ENCODE measurements around the gene NABP2. TPM values are rescaled to one million over a fixed set of nuclear protein-coding genes. Genes with fewer than 3 reads are reported as not detected.

NABP2 gene
- total and polyA plus RNA-seq, 2 experiments from 2014 or later: 25.5 to 27.8 TPM

GRCh38 chr12:56242986-56243385 lies 18.8 kb downstream of the NABP2 start (continued):
- TF ChIP-seq REST (IDR thresholded peaks at IDR 0.05; ENCODE audit: unreplicated experiment): no peak
- TF ChIP-seq ZNF114 (CRISPR knock-in tag; IDR thresholded peaks at IDR 0.05): no peak
- no peak for TF ChIP-seq POLR2AphosphoS5 (IDR thresholded peaks at IDR 0.05; ENCODE audit: low read depth)
- TF ChIP-seq ZNF331 (CRISPR knock-in tag; IDR thresholded peaks at IDR 0.05; ENCODE audit: low read depth): no peak
- TF ChIP-seq JUNB (IDR thresholded peaks at IDR 0.05; ENCODE audit: unreplicated experiment): no peak
- TF ChIP-seq STAT1 (IDR thresholded peaks at IDR 0.05; ENCODE audit: unreplicated experiment): no peak

DNA sequence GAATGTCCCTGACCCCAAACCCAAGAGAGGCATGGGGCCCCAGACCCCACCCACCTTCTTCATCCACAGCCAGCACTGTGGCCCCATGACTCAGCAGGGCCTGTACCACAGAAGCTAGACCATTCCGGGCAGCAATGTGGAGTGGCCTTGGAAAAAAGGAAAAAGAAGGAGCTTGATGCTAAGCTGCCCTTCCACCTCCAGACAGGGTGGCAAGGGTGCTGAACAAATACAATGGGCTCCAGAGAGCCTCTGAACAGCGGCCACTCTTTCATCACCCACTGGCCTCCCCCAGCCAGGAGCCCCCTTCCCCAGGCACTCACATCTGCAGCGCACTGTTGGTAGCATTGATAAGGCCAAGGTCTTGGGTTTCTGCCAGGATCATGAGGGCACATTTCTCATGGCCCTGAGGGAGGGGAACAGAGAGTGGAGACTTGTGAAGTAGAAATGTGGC lies 19.6 kb downstream of the NABP2 start:
- H3K4me3 Mint-ChIP-seq: no peak overlapping the region
- ATAC-seq: no peak
- peaks cover 68% of the 10 kb centered on the region for H3K36me3 Mint-ChIP-seq (ENCODE audit: low read depth)
- H3K9me3 Mint-ChIP-seq: no peaks in the 10 kb centered on the region
- H2AFZ ChIP-seq: no peak overlapping the region
- H4K20me1 ChIP-seq (replicated peaks; ENCODE audit: insufficient read depth): peaks cover 9% of the 10 kb centered on the region; the same call in 1 of the 2 replicates
- peaks cover 43% of the 10 kb centered on the region for H3K36me3 ChIP-seq (ENCODE audit: insufficient read depth)
- H3K27me3 ChIP-seq (ENCODE audit: insufficient read depth): no peaks in the 10 kb centered on the region
- H3K27ac ChIP-seq (ENCODE audit: low read depth): no peak overlapping the region
- H3K79me2 ChIP-seq (replicated peaks; ENCODE audit: insufficient read depth): no peaks in the 10 kb centered on the region
- no peaks in the 10 kb centered on the region for H3K9me2 ChIP-seq (ENCODE audit: insufficient read depth)
- no peaks in the 10 kb centered on the region; the same call in 1 of the 2 replicates for H3F3A ChIP-seq (replicated peaks; ENCODE audit: low read depth)
- no peak for DNase-seq (ENCODE audit: low spot score)
- no peak overlapping the region for H3K4me3 ChIP-seq
- H3K4me2 ChIP-seq: no peak overlapping the region
- TF ChIP-seq CREB1 (CRISPR knock-in tag; IDR thresholded peaks at IDR 0.05; ENCODE audit: low read depth) (no peak), EZH2phosphoT487 (IDR thresholded peaks at IDR 0.05; ENCODE audit: unreplicated experiment) (no peak), JUNB (IDR thresholded peaks at IDR 0.05; ENCODE audit: unreplicated experiment) (no peak)
- TF ChIP-seq, protein P1, sequence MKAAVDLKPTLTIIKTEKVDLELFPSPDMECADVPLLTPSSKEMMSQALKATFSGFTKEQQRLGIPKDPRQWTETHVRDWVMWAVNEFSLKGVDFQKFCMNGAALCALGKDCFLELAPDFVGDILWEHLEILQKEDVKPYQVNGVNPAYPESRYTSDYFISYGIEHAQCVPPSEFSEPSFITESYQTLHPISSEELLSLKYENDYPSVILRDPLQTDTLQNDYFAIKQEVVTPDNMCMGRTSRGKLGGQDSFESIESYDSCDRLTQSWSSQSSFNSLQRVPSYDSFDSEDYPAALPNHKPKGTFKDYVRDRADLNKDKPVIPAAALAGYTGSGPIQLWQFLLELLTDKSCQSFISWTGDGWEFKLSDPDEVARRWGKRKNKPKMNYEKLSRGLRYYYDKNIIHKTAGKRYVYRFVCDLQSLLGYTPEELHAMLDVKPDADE (IDR thresholded peaks at IDR 0.05): no peak
- no peak overlapping the region for H3K27ac Mint-ChIP-seq
- no peaks in the 10 kb centered on the region for H3K4me1 ChIP-seq (ENCODE audit: insufficient read depth)
- H3K27me3 Mint-ChIP-seq (ENCODE audit: insufficient read depth, low read depth, poor library complexity): peaks cover 16% of the 10 kb centered on the region
- H3K4me1 Mint-ChIP-seq: no peaks in the 10 kb centered on the region

DNA sequence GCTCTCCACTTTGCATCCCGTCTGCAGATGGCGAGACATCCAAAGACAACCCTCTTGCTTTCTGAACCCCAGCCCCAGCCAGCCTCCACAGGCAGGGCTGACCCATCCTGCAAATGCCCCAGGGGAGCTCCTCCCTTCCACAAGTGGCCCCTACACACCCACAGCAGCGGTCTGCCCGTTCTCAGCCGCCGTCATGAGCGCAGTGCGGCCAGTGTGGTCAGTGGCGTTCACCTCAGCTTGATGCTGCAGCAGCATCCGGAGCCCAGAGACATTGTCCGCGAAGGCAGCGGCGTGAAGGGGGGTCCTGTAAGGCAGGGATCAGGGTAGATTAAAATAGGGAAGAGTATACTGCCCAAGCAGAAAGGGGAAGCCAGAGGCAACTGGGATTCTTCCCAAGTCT lies 20.4 kb downstream of the NABP2 start:
- TF ChIP-seq REST (IDR thresholded peaks at IDR 0.05; ENCODE audit: unreplicated experiment) (no peak), CREB1 (CRISPR knock-in tag; IDR thresholded peaks at IDR 0.05; ENCODE audit: low read depth) (no peak), ZNF114 (CRISPR knock-in tag; IDR thresholded peaks at IDR 0.05) (no peak), EZH2phosphoT487 (IDR thresholded peaks at IDR 0.05; ENCODE audit: unreplicated experiment) (no peak)
- TF ChIP-seq, protein P1 (IDR thresholded peaks at IDR 0.05): no peak
- peaks cover 47% of the 10 kb centered on the region for H3K36me3 ChIP-seq (ENCODE audit: insufficient read depth)
- H3K27ac Mint-ChIP-seq: no peak overlapping the region

More for the DNA sequence above, 20.4 kb downstream of the NABP2 start:
- Histone ChIP-seq H3F3A (replicated peaks; ENCODE audit: low read depth) (no peaks in the 10 kb centered on the region; the same call in 1 of the 2 replicates), H4K20me1 (replicated peaks; ENCODE audit: insufficient read depth) (peaks cover 9% of the 10 kb centered on the region; the same call in 1 of the 2 replicates), H3K4me1 (ENCODE audit: insufficient read depth) (no peaks in the 10 kb centered on the region), H3K4me3 (no peak overlapping the region), H3K27me3 (ENCODE audit: insufficient read depth) (no peaks in the 10 kb centered on the region), H3K4me2 (no peak overlapping the region), H2AFZ (no peak overlapping the region), H3K9me2 (ENCODE audit: insufficient read depth) (no peaks in the 10 kb centered on the region), H3K79me2 (replicated peaks; ENCODE audit: insufficient read depth) (no peaks in the 10 kb centered on the region), H3K27ac (ENCODE audit: low read depth) (no peak overlapping the region)
- ATAC-seq: no peak
- H3K27me3 Mint-ChIP-seq (ENCODE audit: insufficient read depth, low read depth, poor library complexity): peaks cover 20% of the 10 kb centered on the region
- DNase-seq (ENCODE audit: low spot score): no peak
- H3K4me1 Mint-ChIP-seq: no peaks in the 10 kb centered on the region
- H3K4me3 Mint-ChIP-seq: no peak overlapping the region
- no peaks in the 10 kb centered on the region for H3K9me3 Mint-ChIP-seq
- H3K36me3 Mint-ChIP-seq (ENCODE audit: low read depth): peaks cover 73% of the 10 kb centered on the region
